Thyroid gland (tissue), 4 donors: Measurements from ENCODE around the gene RASSF7. TPM values are rescaled to one million over a fixed set of nuclear protein-coding genes. Genes with fewer than 3 reads are reported as not detected.
A peak's percentile ranks its signal among the peaks of the same experiment; 100 is the strongest.

Experiments used
- DNase-seq, 2 donors: peaks; one replicate each; pipeline ENCODE4 v3.0.0-alpha.2; 2019
- H3K27ac ChIP-seq, 3 donors: fragments of 200-600 bp; sonication (generic); 1 replicate in 2 of 3; 2 replicates in 1 of 3; pipeline ENCODE4 v1.5.1; 2016 to 2019; ENCODE audit warnings: mild to moderate bottlenecking in 1 of 3, moderate library complexity in 1 of 3
- H3K27me3 ChIP-seq: fragments of 200-600 bp; sonication (generic); one replicate; pipeline ENCODE4 v1.5.1; 2019
- H3K36me3 ChIP-seq, 2 donors: fragments of 200-600 bp; sonication (generic); one replicate each; pipeline ENCODE4 v1.5.1; 2016 to 2019
- H3K4me1 ChIP-seq, 2 donors: fragments of 200-600 bp; sonication (generic); one replicate each; pipeline ENCODE4 v1.5.1; 2017 to 2019
- H3K4me3 ChIP-seq, 3 donors: fragments of 200-600 bp; sonication (generic); replicated peaks in 1 of 3; 1 replicate in 2 of 3; 2 replicates in 1 of 3; pipeline ENCODE4 v1.5.1; 2016; ENCODE audit warnings: mild to moderate bottlenecking in 1 of 3
- H3K9me3 ChIP-seq: fragments of 200-600 bp; sonication (generic); one replicate; pipeline ENCODE4 v1.5.1; 2017
- CTCF ChIP-seq, 6 experiments: fragments of 200-600 bp in 3 of 6; fragments of 450-650 bp in 3 of 6; sonication (generic) in 3 of 6; IDR thresholded peaks; one replicate each; pipeline ENCODE4 v1.5.1; 2016 to 2019; ENCODE audit warnings: antibody characterized with exemption in 6 of 6, mild to moderate bottlenecking in 2 of 6, inconsistent platforms in 1 of 6, moderate library complexity in 1 of 6
- POLR2A ChIP-seq, 2 donors: fragments of 450-650 bp; IDR thresholded peaks; one replicate each; pipeline ENCODE4 v1.6.1; 2017; ENCODE audit warnings: antibody characterized with exemption in 2 of 2, mild to moderate bottlenecking in 2 of 2, moderate library complexity in 1 of 2
- WGBS, 2 donors: methylation state at CpG; one replicate each; pipeline ENCODE4 v1.1.5; 2017; 5-methylcytosine and 5-hydroxymethylcytosine counted together
- intact Hi-C: fragments of 100-400 bp; cut with DNase I; formaldehyde crosslinking; loops from one replicate; pipeline ENCODE4 v1.15.1; 2023
- total RNA-seq, 4 donors: library from RNA; depleted of rRNA; stranded (reverse); fragments of >200 nt; gene quantifications; one replicate each; pipeline ENCODE4 v1.2.3, GENCODE V29; 2016

Gene RASSF7
- total RNA-seq, 4 donors from 2014 or later: 18.6 to 60.0 (median 24.8) TPM

GRCh38 chr11:537622-538430, 22.9 kb upstream of the RASSF7 start:
- Histone ChIP-seq H3K4me1 (peaks cover 18 to 33% of the 10 kb centered on the region in 2 donors), H3K27ac (peak overlapping the region in 1 of 3 donors; percentile 56), H3K4me3 (peak overlapping the region in 1 of 3 donors; percentile 39), H3K36me3 (peaks cover 5 to 6% of the 10 kb centered on the region in 2 donors), H3K9me3 (no peaks in the 10 kb centered on the region), H3K27me3 (no peaks in the 10 kb centered on the region)
- intact Hi-C loops: no loop called here
- WGBS, 2 donors: 42 to 46% methylated on average over 9 to 19 of the region's 19 CpGs
- DNase-seq: no peak
- no peak for TF ChIP-seq CTCF (IDR thresholded peaks at IDR 0.05)

- no peaks in the 10 kb centered on the region for H3K27me3 ChIP-seq
- WGBS, 2 donors: 93 to 95% methylated on average over 20 of the region's 20 CpGs
- no peak for DNase-seq
These were observed 22.2 kb upstream of the RASSF7 start for GRCh38 chr11:538431-539051.

GRCh38 chr11:539971-540481, 20.7 kb upstream of the RASSF7 start:
- no peaks in the 10 kb centered on the region for H3K9me3 ChIP-seq
- intact Hi-C loops: no loop called here
- H3K27ac ChIP-seq: no peak overlapping the region
- H3K27me3 ChIP-seq: no peaks in the 10 kb centered on the region
- 83 to 86% methylated on average over 2 of the region's 8 CpGs for WGBS, 2 donors
- H3K4me3 ChIP-seq: no peak overlapping the region
- DNase-seq: no peak
- H3K4me1 ChIP-seq: peaks cover 13 to 22% of the 10 kb centered on the region in 2 donors
- TF ChIP-seq POLR2A (IDR thresholded peaks at IDR 0.05) (no peak), CTCF (IDR thresholded peaks at IDR 0.05) (no peak)
- H3K36me3 ChIP-seq: no peaks in the 10 kb centered on the region

More at GRCh38 chr11:538431-539051, 22.2 kb upstream of the RASSF7 start:
- no peak overlapping the region for H3K27ac ChIP-seq
- H3K36me3 ChIP-seq: no peaks in the 10 kb centered on the region
- peaks cover 18 to 33% of the 10 kb centered on the region in 2 donors for H3K4me1 ChIP-seq
- intact Hi-C loops: no loop called here
- H3K4me3 ChIP-seq: no peak overlapping the region
- no peaks in the 10 kb centered on the region for H3K9me3 ChIP-seq
- no peak for TF ChIP-seq CTCF (IDR thresholded peaks at IDR 0.05)
- TF ChIP-seq POLR2A (IDR thresholded peaks at IDR 0.05): no peak

GRCh38 chr11:540583-541432, 20.0 kb upstream of the RASSF7 start:
- 80 to 99% methylated on average over 4 to 10 of the region's 23 CpGs for WGBS, 2 donors

More at GRCh38 chr11:540583-541432, 20.0 kb upstream of the RASSF7 start:
- Histone ChIP-seq H3K36me3 (no peaks in the 10 kb centered on the region), H3K27me3 (no peaks in the 10 kb centered on the region), H3K27ac (no peak overlapping the region), H3K9me3 (no peaks in the 10 kb centered on the region), H3K4me3 (no peak overlapping the region), H3K4me1 (peaks cover 13 to 21% of the 10 kb centered on the region in 2 donors)
- DNase-seq: no peak
- TF ChIP-seq CTCF (IDR thresholded peaks at IDR 0.05) (no peak), POLR2A (IDR thresholded peaks at IDR 0.05) (no peak)
- intact Hi-C loops: no loop called here
